GM21737 (cell line): ENCODE measurements around the gene FBXL7.

Experiments
- ATAC-seq: cut with Tn5 transposase; IDR thresholded peaks from one replicate; pipeline ENCODE4 v1.9.1; 2021; ENCODE audit warnings: mild to moderate bottlenecking, moderate library complexity; ENCODE audit not compliant: unreplicated experiment

Gene FBXL7

DNA sequence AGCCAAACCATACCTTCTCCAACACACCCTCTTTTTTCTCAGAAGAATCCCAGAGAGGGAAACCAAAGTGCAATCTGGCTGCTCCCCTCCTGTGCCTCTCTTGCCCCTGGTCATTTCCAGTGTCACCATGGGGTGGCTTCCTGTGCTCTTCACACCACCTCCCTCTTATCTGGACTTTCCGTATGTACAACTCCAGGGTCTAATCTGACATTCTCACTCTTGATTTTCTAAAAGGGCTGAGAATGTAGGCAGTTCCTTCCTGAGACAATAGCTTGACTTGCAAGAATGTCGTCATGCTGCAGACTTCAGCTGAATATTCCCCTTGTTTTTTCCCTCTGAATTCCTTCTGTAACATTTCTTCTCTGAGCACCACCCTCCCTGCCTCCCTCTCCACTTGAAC lies 110.2 kb downstream of the FBXL7 start:
- no peak for ATAC-seq

GRCh38 chr5:15611008-15611407 lies 111.0 kb downstream of the FBXL7 start:
- no peak for ATAC-seq

DNA sequence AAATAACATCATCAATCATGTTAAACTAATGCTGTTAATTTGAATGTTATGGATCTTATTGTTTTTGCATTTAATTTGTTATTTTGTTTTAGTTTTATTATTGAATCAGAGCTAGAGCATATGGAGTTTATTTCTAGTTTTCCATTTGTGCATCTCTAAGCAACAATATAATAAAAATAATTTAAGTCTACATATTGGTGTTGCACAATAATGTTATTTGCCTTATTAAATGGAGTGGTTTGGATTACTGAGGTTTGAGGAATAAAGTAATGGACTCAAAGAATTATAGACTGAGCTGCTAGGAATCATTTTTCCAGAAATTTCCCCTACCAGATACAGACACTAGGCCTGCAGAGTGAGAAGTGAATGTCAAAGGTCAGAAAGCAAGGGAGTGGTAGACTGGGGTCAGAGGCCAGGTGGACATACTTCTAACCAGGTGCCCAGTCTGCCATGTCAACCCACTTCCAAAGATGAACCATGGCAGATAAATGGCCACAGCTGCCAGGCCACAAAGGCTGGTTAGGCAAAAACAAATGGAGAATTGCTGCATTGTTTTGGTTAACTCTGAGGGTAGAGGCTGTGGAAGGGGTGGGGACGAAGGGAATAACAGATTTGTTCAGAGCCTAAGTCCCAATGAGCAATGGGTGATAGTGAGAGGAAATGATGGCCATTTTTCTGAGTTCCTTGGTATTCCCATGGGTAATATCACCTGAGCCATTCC lies 113.1 kb downstream of the FBXL7 start:
- ATAC-seq: no peak

- no peak for ATAC-seq
These were observed 114.7 kb downstream of the FBXL7 start for GRCh38 chr5:15614679-15615078.

DNA sequence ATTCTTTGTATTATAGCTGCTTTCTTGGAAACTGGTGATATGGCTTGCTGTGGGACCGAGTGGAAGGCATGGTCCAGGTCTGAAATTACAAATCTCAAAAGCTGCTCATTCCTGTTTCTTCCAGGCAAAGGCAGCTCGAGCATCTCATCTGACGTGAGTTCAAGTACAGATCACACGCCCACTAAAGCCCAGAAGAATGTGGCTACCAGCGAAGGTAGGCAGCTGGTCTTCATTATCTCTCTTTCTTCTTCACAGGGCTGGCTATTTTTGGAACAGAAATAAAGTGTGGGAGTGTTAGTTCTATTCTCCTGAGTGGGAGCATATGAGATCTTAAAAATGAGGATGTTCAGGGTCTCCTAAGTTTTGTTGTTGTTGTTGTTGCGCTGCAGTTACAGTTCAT lies 115.9 kb downstream of the FBXL7 start:
- no peak for ATAC-seq

DNA sequence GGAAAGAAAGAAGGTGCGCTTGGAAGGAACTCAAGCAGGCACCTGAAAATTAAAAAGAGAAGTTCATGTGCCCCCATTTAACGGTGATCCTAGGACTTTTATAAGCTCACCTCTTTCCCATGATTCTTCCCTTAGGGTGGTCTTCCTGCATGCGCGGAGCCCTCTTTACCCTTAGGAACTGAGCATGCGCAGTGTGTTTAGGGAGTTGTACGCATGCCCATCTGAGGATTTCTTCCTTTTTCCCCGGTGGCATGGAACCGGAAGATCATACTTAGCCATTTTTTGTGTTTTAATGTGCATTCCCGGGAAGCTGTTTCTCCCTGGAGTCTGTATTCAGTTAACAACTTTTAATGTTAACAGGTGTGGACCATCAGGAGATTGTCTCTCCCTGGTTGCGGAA lies 119.0 kb downstream of the FBXL7 start:
- ATAC-seq: no peak

- no peak for ATAC-seq
These were observed 120.5 kb downstream of the FBXL7 start for GRCh38 chr5:15620501-15620900.

- ATAC-seq: no peak
These were observed 121.1 kb downstream of the FBXL7 start for GRCh38 chr5:15621094-15621493.

GRCh38 chr5:15623794-15624193 lies 123.8 kb downstream of the FBXL7 start:
- ATAC-seq: no peak

- ATAC-seq: no peak
These were observed 127.1 kb downstream of the FBXL7 start for GRCh38 chr5:15627109-15627508.

GRCh38 chr5:15627647-15628046 lies 127.7 kb downstream of the FBXL7 start:
- no peak for ATAC-seq

- no peak for ATAC-seq
These were observed 130.5 kb downstream of the FBXL7 start for GRCh38 chr5:15630441-15630840.

GRCh38 chr5:15634591-15635288 lies 134.8 kb downstream of the FBXL7 start:
- ATAC-seq: no peak

GRCh38 chr5:15635289-15635616 lies 135.3 kb downstream of the FBXL7 start:
- no peak for ATAC-seq

DNA sequence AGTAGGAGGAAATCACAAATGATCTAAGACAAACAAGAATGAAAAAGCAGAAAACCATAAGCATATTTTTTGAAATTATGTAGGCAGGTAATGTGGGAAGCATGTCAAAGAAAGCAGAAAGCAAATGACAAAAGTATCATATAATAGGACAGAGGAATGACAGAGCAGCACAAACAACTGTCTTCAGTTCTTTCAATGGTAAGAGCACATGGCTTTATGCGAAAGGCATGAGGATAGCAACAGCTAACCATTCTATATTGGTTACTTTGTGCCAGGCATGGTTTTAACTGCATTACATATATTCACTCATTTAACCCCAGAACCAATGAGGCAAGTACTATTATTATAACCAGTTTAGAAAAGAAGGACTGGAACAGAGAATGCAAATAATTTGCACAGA lies 137.4 kb downstream of the FBXL7 start:
- ATAC-seq: no peak

DNA sequence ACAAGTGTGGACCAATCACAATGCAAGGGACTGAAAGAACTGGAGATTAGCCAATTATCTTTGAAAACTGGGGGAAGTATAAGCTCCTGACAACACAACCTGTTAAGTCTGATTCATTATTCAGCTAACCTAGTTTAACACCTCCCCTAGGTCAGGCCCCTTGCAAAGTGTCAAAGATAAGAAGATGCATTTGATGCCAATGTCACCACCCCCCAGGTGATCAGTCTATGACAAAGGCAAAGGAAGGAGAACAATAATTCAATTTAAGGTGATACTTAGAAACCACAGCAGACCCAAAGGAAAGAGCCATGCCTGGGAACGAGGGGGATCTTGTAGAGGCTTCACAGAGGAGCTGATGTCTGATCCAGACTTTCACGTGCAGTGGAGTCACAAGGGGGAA lies 137.9 kb downstream of the FBXL7 start:
- no peak for ATAC-seq

DNA sequence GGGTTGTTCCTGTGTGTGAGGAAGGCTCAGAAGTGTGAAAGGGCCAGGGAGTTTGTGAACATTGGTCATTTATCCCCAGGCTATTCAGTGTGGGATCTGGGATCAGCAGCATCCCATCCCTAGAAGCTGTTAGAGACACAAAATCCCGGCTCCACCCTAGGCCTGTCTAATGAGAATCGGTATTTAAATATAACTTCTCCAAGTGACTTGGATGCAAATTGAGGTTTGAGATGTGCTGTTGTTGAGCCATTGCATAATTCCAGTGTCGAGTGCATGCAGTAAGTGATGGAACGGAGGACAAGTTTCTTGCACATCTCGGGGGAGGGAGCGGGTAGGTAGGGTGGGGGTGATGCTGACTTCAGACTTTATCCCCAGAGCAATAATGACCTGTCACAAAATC lies 138.3 kb downstream of the FBXL7 start:
- no peak for ATAC-seq

DNA sequence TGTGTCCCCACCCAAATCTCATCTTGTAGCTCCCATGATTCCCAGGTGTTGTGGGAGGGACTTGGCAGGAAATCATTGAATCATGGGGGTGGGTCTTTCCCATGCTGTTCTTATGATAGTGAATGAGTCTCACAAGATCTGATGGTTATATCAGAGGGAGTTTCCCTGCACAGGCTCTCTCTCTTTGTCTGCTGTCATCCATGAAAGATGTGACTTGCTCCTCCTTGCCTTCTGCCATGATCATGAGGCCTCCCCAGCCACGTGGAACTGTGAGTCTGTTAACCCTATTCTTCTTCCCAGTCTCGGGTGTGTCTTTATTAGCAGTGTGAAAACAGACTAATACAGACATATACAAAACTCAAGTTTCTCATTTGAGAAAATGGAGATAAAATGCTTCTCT lies 139.3 kb downstream of the FBXL7 start:
- ATAC-seq: no peak

- no peak for ATAC-seq
These were observed 140.1 kb downstream of the FBXL7 start for GRCh38 chr5:15640116-15640515.

- no peak for ATAC-seq
These were observed 143.8 kb downstream of the FBXL7 start for GRCh38 chr5:15643731-15644130.

DNA sequence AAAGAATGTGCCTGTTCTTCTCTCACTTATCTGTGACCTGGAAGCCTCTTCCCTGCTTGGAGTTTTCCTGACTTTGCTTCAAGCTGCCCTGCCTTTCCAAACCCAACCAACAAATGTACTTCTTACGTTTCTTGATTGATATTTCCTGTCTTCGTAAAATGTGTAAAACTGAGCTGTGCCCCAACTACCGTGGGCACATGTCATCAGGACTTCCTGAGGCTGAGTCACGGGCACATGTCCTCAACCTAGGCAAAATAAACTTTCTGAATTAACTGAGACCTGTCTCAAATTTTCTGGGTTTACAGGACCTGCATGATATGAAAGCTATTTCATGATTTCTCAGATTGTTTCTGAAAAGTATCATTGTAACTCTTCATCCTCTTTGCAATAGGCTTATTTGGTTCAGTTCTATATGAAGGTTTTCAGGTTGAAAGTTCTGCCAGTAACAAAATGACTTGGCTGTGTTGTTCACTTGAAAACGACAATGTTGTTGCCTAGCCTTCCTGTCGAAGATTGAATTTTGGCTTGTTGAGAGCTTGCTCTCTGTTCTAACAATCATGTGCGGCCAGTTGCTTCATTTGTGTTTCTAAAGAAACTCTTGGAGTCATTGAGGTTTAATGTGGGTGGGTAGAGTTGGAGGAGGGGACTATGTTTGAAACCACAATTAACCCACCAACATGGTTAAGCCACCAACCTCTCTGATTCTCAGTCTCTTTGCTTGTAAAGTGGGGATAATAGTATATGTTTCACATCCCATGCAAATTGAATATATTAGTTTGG lies 145.6 kb downstream of the FBXL7 start:
- ATAC-seq: no peak

- ATAC-seq: no peak
These were observed 146.4 kb downstream of the FBXL7 start for GRCh38 chr5:15646371-15646770.
